Esophagus muscularis mucosa (tissue), 4 donors: ENCODE data around the gene MEF2A.

Source experiments
- CTCF ChIP-seq, 3 experiments: fragments of 200-600 bp in 2 of 3; fragments of 450-650 bp in 1 of 3; sonication (generic) in 2 of 3; IDR thresholded peaks; one replicate each; pipeline ENCODE4 v1.5.1; 2017 to 2019; ENCODE audit warnings: antibody characterized with exemption in 3 of 3, mild to moderate bottlenecking in 2 of 3, moderate library complexity in 1 of 3
- EP300 ChIP-seq: sonication (generic); formaldehyde crosslinking; IDR thresholded peaks from one replicate; pipeline ENCODE4 v1.6.1; 2017; ENCODE audit warnings: antibody characterized with exemption
- POLR2A ChIP-seq: fragments of 450-650 bp; IDR thresholded peaks from one replicate; pipeline ENCODE4 v1.6.1; 2017; ENCODE audit warnings: antibody characterized with exemption, moderate library complexity, mild to moderate bottlenecking, low read depth
- POLR2AphosphoS5 ChIP-seq, 2 donors: sonication (generic); formaldehyde crosslinking; IDR thresholded peaks; one replicate each; pipeline ENCODE4 v1.6.1; 2017; ENCODE audit warnings: antibody characterized with exemption in 2 of 2

GRCh38 chr15:99590913-99591646 is 25.3 kb downstream of the MEF2A start:
- no peak for TF ChIP-seq CTCF (IDR thresholded peaks at IDR 0.05)
- TF ChIP-seq EP300, result no peak
- TF ChIP-seq POLR2A, result no peak
- no peak for TF ChIP-seq POLR2AphosphoS5 (IDR thresholded peaks at IDR 0.05)
